Activated gamma-delta T cell treated with Interleukin-2 at 50 U/mL for 16 hours (primary cell): ENCODE results near the gene LMO7.

Experiments
- DNase-seq: peaks from one replicate; pipeline ENCODE4 v3.0.0-alpha.2; 2020

Gene LMO7

DNA sequence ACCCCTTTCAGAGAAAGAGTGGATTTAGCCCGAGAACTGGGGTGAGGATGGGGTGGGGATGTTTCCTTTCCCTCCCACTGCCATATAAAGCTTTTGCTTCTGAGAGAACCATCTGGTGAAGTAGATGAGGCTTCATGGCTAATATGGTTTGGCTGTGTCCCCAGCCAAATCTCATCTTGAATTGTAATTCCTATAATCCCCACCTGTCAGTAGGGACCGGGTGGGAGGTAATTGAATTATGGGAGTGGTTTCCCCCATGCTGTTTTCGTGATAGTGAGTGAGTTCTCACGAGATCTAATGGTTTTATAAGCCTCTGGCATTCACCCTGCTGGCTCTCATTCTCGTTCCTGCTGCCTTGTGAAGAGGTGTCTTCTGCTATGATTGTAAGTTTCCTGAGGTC, 270.9 kb downstream of the LMO7 start:
- DNase-seq: no peak

DNA sequence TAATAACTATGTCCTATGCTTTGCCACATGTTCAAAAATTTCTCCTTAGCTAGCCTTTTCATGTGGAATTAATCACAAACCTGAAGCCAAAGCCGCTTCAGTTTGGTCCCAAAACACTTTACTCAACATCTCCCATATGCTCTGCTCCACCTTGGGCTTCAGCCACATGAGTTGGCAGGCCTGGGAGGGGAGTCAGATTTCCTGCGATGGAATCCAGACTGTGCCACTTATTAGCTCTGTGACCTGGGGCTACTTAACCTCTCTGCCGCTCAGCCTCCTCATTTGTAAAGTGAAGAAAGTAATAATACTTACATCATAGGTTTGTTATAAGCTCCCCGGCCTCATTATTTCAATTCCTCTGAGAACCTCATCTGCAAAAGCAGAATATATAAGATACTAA, 272.0 kb downstream of the LMO7 start:
- no peak for DNase-seq
